ENCODE data around the gene MARS1.

DNA sequence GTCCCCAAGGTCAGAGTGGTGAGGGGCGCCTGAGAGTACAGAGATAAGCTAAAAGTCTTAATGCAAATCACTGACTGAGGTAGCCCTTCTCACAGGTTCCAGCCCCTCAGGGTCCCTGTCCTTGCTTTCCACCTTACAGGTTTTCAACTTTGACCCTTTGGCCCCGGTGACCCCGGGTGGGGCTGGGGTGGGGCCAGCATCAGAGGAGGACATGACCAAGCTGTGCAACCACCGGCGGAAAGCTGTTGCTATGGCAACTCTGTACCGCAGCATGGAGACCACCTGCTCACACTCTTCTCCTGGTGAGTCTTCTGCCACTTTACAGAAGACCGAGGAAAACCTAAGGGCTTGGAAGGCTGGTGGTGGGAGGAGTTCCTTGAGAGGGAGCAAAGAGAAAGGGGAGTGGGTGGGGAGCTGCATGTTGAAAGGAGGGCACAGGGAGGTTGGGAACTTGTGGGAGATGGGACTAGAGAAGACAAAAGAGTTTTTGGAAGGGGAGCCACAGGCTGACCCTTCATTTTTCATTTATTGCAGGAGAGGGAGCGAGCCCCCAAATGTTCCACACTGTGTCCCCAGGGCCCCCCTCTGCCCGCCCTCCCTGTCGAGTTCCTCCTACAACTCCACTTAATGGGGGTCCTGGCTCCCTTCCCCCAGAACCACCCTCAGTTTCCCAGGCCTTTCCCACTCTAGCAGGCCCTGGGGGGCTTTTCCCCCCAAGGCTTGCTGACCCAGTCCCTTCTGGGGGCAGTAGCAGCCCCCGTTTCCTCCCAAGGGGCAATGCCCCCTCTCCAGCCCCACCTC, 37.1 kb downstream of the MARS1 start:
- TF ChIP-seq, protein P1, sequence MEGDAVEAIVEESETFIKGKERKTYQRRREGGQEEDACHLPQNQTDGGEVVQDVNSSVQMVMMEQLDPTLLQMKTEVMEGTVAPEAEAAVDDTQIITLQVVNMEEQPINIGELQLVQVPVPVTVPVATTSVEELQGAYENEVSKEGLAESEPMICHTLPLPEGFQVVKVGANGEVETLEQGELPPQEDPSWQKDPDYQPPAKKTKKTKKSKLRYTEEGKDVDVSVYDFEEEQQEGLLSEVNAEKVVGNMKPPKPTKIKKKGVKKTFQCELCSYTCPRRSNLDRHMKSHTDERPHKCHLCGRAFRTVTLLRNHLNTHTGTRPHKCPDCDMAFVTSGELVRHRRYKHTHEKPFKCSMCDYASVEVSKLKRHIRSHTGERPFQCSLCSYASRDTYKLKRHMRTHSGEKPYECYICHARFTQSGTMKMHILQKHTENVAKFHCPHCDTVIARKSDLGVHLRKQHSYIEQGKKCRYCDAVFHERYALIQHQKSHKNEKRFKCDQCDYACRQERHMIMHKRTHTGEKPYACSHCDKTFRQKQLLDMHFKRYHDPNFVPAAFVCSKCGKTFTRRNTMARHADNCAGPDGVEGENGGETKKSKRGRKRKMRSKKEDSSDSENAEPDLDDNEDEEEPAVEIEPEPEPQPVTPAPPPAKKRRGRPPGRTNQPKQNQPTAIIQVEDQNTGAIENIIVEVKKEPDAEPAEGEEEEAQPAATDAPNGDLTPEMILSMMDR (IDR thresholded peaks at IDR 0.05) = no peak
- TF ChIP-seq, protein P2, sequence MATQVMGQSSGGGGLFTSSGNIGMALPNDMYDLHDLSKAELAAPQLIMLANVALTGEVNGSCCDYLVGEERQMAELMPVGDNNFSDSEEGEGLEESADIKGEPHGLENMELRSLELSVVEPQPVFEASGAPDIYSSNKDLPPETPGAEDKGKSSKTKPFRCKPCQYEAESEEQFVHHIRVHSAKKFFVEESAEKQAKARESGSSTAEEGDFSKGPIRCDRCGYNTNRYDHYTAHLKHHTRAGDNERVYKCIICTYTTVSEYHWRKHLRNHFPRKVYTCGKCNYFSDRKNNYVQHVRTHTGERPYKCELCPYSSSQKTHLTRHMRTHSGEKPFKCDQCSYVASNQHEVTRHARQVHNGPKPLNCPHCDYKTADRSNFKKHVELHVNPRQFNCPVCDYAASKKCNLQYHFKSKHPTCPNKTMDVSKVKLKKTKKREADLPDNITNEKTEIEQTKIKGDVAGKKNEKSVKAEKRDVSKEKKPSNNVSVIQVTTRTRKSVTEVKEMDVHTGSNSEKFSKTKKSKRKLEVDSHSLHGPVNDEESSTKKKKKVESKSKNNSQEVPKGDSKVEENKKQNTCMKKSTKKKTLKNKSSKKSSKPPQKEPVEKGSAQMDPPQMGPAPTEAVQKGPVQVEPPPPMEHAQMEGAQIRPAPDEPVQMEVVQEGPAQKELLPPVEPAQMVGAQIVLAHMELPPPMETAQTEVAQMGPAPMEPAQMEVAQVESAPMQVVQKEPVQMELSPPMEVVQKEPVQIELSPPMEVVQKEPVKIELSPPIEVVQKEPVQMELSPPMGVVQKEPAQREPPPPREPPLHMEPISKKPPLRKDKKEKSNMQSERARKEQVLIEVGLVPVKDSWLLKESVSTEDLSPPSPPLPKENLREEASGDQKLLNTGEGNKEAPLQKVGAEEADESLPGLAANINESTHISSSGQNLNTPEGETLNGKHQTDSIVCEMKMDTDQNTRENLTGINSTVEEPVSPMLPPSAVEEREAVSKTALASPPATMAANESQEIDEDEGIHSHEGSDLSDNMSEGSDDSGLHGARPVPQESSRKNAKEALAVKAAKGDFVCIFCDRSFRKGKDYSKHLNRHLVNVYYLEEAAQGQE (IDR thresholded peaks at IDR 0.05; ENCODE audit: insufficient read depth in 1 of 2, low read depth in 2 of 2, low read length in 1 of 2) = no peak
